Muscle layer of colon (tissue), 2 donors: ENCODE data around the gene MESP1.

Experiments used
- H3K27ac ChIP-seq: one replicate; pipeline ENCODE4 v1.7.0; 2013; ENCODE audit warnings: low read depth, mild to moderate bottlenecking, low read length, moderate library complexity
- H3K27me3 ChIP-seq, 2 donors: one replicate each; pipeline ENCODE4 v1.7.0; 2013; ENCODE audit warnings: low read length in 2 of 2, mild to moderate bottlenecking in 2 of 2; ENCODE audit not compliant: insufficient read depth in 2 of 2, control insufficient read depth in 1 of 2
- H3K36me3 ChIP-seq: one replicate; pipeline ENCODE4 v1.7.0; 2013; ENCODE audit warnings: mild to moderate bottlenecking, low read length; ENCODE audit not compliant: insufficient read depth
- H3K4me1 ChIP-seq: one replicate; pipeline ENCODE4 v1.7.0; 2013; ENCODE audit warnings: mild to moderate bottlenecking, low read length; ENCODE audit not compliant: insufficient read depth
- H3K4me3 ChIP-seq, 2 donors: one replicate each; pipeline ENCODE4 v1.7.0; 2013; ENCODE audit warnings: low read length in 2 of 2, low read depth in 1 of 2, mild to moderate bottlenecking in 1 of 2, moderate library complexity in 1 of 2
- H3K9ac ChIP-seq: one replicate; pipeline ENCODE4 v1.7.0; 2013; ENCODE audit warnings: low read length
- H3K9me3 ChIP-seq: one replicate; pipeline ENCODE4 v1.7.0; 2013; ENCODE audit warnings: mild to moderate bottlenecking, low read length
- donor health status: abdominal sarcoma.
- donor health status: Adenocarcinoma of cecum.

Gene MESP1

GRCh38 chr15:89754361-89755154 is 3.5 kb upstream of the MESP1 start:
- Histone ChIP-seq H3K4me1 (no peaks in the 10 kb centered on the region), H3K4me3 (no peak overlapping the region), H3K27ac (no peak overlapping the region), H3K27me3 (no peaks in the 10 kb centered on the region), H3K9me3 (no peaks in the 10 kb centered on the region), H3K9ac (no peak overlapping the region), H3K36me3 (no peaks in the 10 kb centered on the region)

- Histone ChIP-seq H3K9me3 (no peaks in the 10 kb centered on the region), H3K4me1 (no peaks in the 10 kb centered on the region), H3K4me3 (no peak overlapping the region), H3K27ac (no peak overlapping the region), H3K36me3 (no peaks in the 10 kb centered on the region), H3K9ac (no peak overlapping the region), H3K27me3 (no peaks in the 10 kb centered on the region)
Observed at GRCh38 chr15:89753855-89754254, 2.8 kb upstream of the MESP1 start.

- peak overlapping the region in 1 of 2 donors; percentile 56 for H3K4me3 ChIP-seq
- no peaks in the 10 kb centered on the region for H3K36me3 ChIP-seq
- H3K4me1 ChIP-seq: no peaks in the 10 kb centered on the region
- H3K9me3 ChIP-seq: no peaks in the 10 kb centered on the region
- no peak overlapping the region for H3K9ac ChIP-seq
- no peak overlapping the region for H3K27ac ChIP-seq
- H3K27me3 ChIP-seq: no peaks in the 10 kb centered on the region
Observed at GRCh38 chr15:89751748-89752147, 699 bp upstream of the MESP1 start.

- no peaks in the 10 kb centered on the region for H3K9me3 ChIP-seq
- H3K4me3 ChIP-seq: peak overlapping the region; percentile 56 to 58
- H3K9ac ChIP-seq: no peak overlapping the region
- no peaks in the 10 kb centered on the region for H3K36me3 ChIP-seq
- H3K4me1 ChIP-seq: no peaks in the 10 kb centered on the region
- H3K27me3 ChIP-seq: no peaks in the 10 kb centered on the region
- H3K27ac ChIP-seq: no peak overlapping the region
Observed at GRCh38 chr15:89749951-89750559, 994 bp downstream of the MESP1 start.

- Histone ChIP-seq H3K4me1 (no peaks in the 10 kb centered on the region), H3K4me3 (no peak overlapping the region), H3K27me3 (no peaks in the 10 kb centered on the region), H3K36me3 (no peaks in the 10 kb centered on the region), H3K9me3 (no peaks in the 10 kb centered on the region), H3K27ac (no peak overlapping the region), H3K9ac (no peak overlapping the region)
Observed at GRCh38 chr15:89749526-89749925, 1.5 kb downstream of the MESP1 start.

GRCh38 chr15:89749054-89749453 is 2.0 kb downstream of the MESP1 start:
- Histone ChIP-seq H3K9me3 (no peaks in the 10 kb centered on the region), H3K4me1 (no peaks in the 10 kb centered on the region), H3K9ac (no peak overlapping the region), H3K27ac (no peak overlapping the region), H3K27me3 (no peaks in the 10 kb centered on the region), H3K4me3 (no peak overlapping the region), H3K36me3 (no peaks in the 10 kb centered on the region)

- Histone ChIP-seq H3K36me3 (no peaks in the 10 kb centered on the region), H3K9me3 (no peaks in the 10 kb centered on the region), H3K9ac (no peak overlapping the region), H3K4me3 (no peak overlapping the region), H3K27me3 (no peaks in the 10 kb centered on the region), H3K4me1 (no peaks in the 10 kb centered on the region), H3K27ac (no peak overlapping the region)
Observed at GRCh38 chr15:89747708-89748682, 3.1 kb downstream of the MESP1 start.

GRCh38 chr15:89746386-89746780 is 4.7 kb downstream of the MESP1 start:
- no peaks in the 10 kb centered on the region for H3K9me3 ChIP-seq
- H3K9ac ChIP-seq: no peak overlapping the region
- no peaks in the 10 kb centered on the region for H3K4me1 ChIP-seq
- no peak overlapping the region for H3K4me3 ChIP-seq
- no peaks in the 10 kb centered on the region for H3K36me3 ChIP-seq
- no peak overlapping the region for H3K27ac ChIP-seq
- no peaks in the 10 kb centered on the region for H3K27me3 ChIP-seq

- Histone ChIP-seq H3K36me3 (no peaks in the 10 kb centered on the region), H3K9me3 (no peaks in the 10 kb centered on the region), H3K4me1 (no peaks in the 10 kb centered on the region), H3K27ac (no peak overlapping the region), H3K9ac (no peak overlapping the region), H3K27me3 (no peaks in the 10 kb centered on the region), H3K4me3 (no peak overlapping the region)
Observed at GRCh38 chr15:89745768-89746167, 5.3 kb downstream of the MESP1 start.

- Histone ChIP-seq H3K9me3 (no peaks in the 10 kb centered on the region), H3K4me3 (no peak overlapping the region), H3K9ac (no peak overlapping the region), H3K36me3 (no peaks in the 10 kb centered on the region), H3K27me3 (no peaks in the 10 kb centered on the region), H3K4me1 (no peaks in the 10 kb centered on the region), H3K27ac (no peak overlapping the region)
Observed at GRCh38 chr15:89745131-89745530, 5.9 kb downstream of the MESP1 start.

GRCh38 chr15:89743594-89743993 is 7.5 kb downstream of the MESP1 start:
- Histone ChIP-seq H3K9me3 (no peaks in the 10 kb centered on the region), H3K4me1 (no peaks in the 10 kb centered on the region), H3K4me3 (no peak overlapping the region), H3K9ac (no peak overlapping the region), H3K27ac (no peak overlapping the region), H3K36me3 (no peaks in the 10 kb centered on the region), H3K27me3 (no peaks in the 10 kb centered on the region)
